ENCODE data around the gene ZNF132. TPM values are rescaled to one million over a fixed set of nuclear protein-coding genes. Genes with fewer than 3 reads are reported as not detected.

The ZNF132 gene
- total RNA-seq, 1 donor from 2014 or later: 1.0 TPM

- Histone ChIP-seq H3K79me2 (ENCODE audit: low read depth) (peaks cover 13% of the 10 kb centered on the region), H3F3A (ENCODE audit: low read depth) (peaks cover 20% of the 10 kb centered on the region), H3K4me1 (peaks cover 3% of the 10 kb centered on the region), H3K36me3 (no peaks in the 10 kb centered on the region), H3K4me3 (peak overlapping the region; percentile 68), H3K27ac (no peak overlapping the region), H2AFZ (replicated peaks) (no peak overlapping the region), H3K9me3 (ENCODE audit: low read depth) (no peaks in the 10 kb centered on the region), H3K9ac (peak overlapping the region; percentile 56), H3K4me2 (peak overlapping the region; percentile 71), H4K20me1 (ENCODE audit: low read depth) (no peaks in the 10 kb centered on the region), H3K27me3 (peaks cover 8% of the 10 kb centered on the region)
- H3K4me1 Mint-ChIP-seq: peaks cover 25% of the 10 kb centered on the region
- H3K9me3 Mint-ChIP-seq: peaks cover 13% of the 10 kb centered on the region
- no peak for DNase-seq (ENCODE audit: low spot score)
- no peak for TF ChIP-seq EZH2phosphoT487 (IDR thresholded peaks at IDR 0.05)
- TF ChIP-seq, protein P1, sequence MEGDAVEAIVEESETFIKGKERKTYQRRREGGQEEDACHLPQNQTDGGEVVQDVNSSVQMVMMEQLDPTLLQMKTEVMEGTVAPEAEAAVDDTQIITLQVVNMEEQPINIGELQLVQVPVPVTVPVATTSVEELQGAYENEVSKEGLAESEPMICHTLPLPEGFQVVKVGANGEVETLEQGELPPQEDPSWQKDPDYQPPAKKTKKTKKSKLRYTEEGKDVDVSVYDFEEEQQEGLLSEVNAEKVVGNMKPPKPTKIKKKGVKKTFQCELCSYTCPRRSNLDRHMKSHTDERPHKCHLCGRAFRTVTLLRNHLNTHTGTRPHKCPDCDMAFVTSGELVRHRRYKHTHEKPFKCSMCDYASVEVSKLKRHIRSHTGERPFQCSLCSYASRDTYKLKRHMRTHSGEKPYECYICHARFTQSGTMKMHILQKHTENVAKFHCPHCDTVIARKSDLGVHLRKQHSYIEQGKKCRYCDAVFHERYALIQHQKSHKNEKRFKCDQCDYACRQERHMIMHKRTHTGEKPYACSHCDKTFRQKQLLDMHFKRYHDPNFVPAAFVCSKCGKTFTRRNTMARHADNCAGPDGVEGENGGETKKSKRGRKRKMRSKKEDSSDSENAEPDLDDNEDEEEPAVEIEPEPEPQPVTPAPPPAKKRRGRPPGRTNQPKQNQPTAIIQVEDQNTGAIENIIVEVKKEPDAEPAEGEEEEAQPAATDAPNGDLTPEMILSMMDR (IDR thresholded peaks at IDR 0.05): no peak
- TF ChIP-seq EZH2 (IDR thresholded peaks at IDR 0.05): no peak
- H3K27ac Mint-ChIP-seq: no peak overlapping the region
- no peaks in the 10 kb centered on the region for H3K27me3 Mint-ChIP-seq (ENCODE audit: insufficient read depth, low read depth)
- peak overlapping the region; percentile 97 for H3K4me3 Mint-ChIP-seq
- peaks cover 17% of the 10 kb centered on the region for H3K36me3 Mint-ChIP-seq
These were observed 38.0 kb downstream of the ZNF132 start for GRCh38 chr19:58401840-58402421.

DNA sequence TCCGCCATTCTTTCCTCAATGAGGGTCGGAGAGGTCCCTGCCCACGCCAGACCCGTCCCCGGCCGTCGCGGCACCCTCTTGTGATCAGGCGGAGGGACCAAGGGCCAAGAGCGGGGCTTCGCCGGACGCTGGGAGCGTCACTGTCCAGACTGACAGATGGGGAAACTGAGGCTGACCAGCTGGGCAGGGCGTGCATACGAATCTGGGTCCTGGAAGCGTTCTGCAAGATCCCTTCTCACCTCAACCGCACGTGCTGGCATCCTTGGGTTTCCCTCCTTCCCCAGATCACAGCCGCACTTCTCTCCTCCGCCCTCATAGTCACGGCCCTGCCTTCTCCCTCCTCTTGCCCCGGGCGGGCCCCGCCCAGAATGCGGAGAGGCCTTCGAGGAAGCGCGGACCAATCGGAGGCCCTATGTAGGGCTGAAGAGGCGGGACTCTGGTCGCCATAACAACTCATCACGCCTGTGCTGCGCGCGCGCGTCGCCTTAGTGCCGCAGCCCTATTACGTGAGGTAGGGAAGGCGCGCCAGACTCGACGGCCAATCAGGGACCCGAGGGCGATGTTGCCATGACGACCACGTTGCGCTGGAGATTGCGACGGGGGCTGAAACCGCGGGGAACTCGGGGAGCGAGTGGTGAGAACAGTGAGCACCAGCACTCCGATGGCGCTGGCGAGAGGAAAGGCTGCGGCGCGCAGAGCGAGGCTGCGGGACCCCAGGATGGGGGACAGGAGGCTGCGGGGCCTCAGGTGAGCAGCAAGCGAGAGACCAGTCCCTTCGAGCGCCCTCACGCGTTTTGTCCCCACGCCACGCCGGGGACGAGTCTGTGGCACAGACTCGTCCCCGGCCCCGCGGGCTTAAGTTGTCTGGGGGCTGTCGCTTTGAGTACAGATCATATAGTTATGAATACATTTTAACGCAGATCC, 38.8 kb downstream of the ZNF132 start:
- Histone ChIP-seq H2AFZ (replicated peaks) (no peak overlapping the region), H3K27me3 (peaks cover 16% of the 10 kb centered on the region), H3K9me3 (ENCODE audit: low read depth) (no peaks in the 10 kb centered on the region), H3K36me3 (no peaks in the 10 kb centered on the region), H3K27ac (no peak overlapping the region), H3K79me2 (ENCODE audit: low read depth) (peaks cover 13% of the 10 kb centered on the region), H4K20me1 (ENCODE audit: low read depth) (no peaks in the 10 kb centered on the region), H3K4me2 (peak overlapping the region; percentile 81), H3K4me1 (peaks cover 3% of the 10 kb centered on the region), H3K9ac (peak overlapping the region; percentile 56), H3K4me3 (peak overlapping the region; percentile 68), H3F3A (ENCODE audit: low read depth) (peaks cover 13% of the 10 kb centered on the region)
- Mint-ChIP-seq H3K4me3 (peak overlapping the region; percentile 97), H3K4me1 (peaks cover 17% of the 10 kb centered on the region), H3K36me3 (peaks cover 11% of the 10 kb centered on the region), H3K9me3 (peaks cover 7% of the 10 kb centered on the region), H3K27ac (peak overlapping the region; percentile 90), H3K27me3 (ENCODE audit: insufficient read depth, low read depth) (no peaks in the 10 kb centered on the region)
- TF ChIP-seq EZH2 (IDR thresholded peaks at IDR 0.05) (no peak), EZH2phosphoT487 (IDR thresholded peaks at IDR 0.05) (no peak)
- TF ChIP-seq, protein P1 (IDR thresholded peaks at IDR 0.05): no peak
- peak; percentile 100 for DNase-seq (ENCODE audit: low spot score)

GRCh38 chr19:58400316-58400915, 39.5 kb downstream of the ZNF132 start:
- TF ChIP-seq EZH2phosphoT487 (IDR thresholded peaks at IDR 0.05): no peak
- peaks cover 13% of the 10 kb centered on the region for H3K36me3 Mint-ChIP-seq
- Histone ChIP-seq H2AFZ (replicated peaks) (no peak overlapping the region), H3K79me2 (ENCODE audit: low read depth) (peaks cover 13% of the 10 kb centered on the region), H3K9ac (no peak overlapping the region), H3K4me1 (peaks cover 3% of the 10 kb centered on the region), H4K20me1 (ENCODE audit: low read depth) (no peaks in the 10 kb centered on the region), H3F3A (ENCODE audit: low read depth) (peaks cover 13% of the 10 kb centered on the region), H3K27ac (no peak overlapping the region), H3K27me3 (peaks cover 23% of the 10 kb centered on the region), H3K36me3 (no peaks in the 10 kb centered on the region), H3K9me3 (ENCODE audit: low read depth) (no peaks in the 10 kb centered on the region), H3K4me2 (peak overlapping the region; percentile 81), H3K4me3 (peak overlapping the region; percentile 68)
- H3K27me3 Mint-ChIP-seq (ENCODE audit: insufficient read depth, low read depth): no peaks in the 10 kb centered on the region
- H3K4me1 Mint-ChIP-seq: peaks cover 17% of the 10 kb centered on the region
- peak overlapping the region; percentile 90 for H3K27ac Mint-ChIP-seq
- peak overlapping the region; percentile 97 for H3K4me3 Mint-ChIP-seq
- no peak for DNase-seq (ENCODE audit: low spot score)
- peaks cover 7% of the 10 kb centered on the region for H3K9me3 Mint-ChIP-seq

Measured in neural progenitor cell (in vitro differentiated cells).